Right forelimb (tissue), 1 donor: ENCODE data around the gene HOXB13.
A peak's percentile ranks its signal among the peaks of the same experiment; 100 is the strongest.

ENCODE experiments used
- DNase-seq: peaks from one replicate; pipeline ENCODE4 v3.0.0-alpha.2; 2018

The HOXB13 gene

GRCh38 chr17:48704361-48705248, 23.9 kb downstream of the HOXB13 start:
- no peak for DNase-seq

DNA sequence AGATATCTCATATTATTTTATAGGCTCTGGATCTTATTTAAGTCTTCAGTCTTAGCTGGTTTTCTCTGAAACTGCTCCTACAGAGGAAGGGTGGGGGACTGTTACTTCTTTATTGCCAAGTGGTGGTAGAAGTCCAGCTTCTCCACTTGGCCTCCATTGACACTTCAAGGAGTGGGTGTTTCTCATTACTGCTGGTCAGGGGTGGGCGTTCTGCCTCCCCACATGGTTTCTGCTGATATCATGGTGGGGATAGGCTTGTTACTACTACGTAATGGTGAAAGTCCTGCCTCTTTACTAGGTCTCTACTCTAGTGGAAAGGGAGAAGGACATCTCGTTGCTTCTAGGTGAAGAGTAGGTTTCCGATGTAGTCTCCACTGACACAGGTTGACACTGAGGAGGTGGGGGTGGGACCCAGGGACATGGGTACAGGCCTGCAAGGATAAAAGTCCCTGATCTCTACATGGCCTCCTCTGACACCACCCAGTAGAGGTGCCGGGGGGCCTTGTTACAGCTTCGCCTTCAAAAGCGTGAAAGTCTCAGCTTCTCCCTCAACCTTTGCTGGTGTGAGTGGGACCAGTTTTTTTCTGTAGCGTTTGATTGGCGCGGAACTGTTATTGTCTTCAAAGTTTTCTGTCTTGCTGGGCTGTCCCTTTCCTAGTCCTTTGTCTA, 26.6 kb downstream of the HOXB13 start:
- DNase-seq: no peak

- no peak for DNase-seq
Measured at GRCh38 chr17:48693178-48693577, 35.4 kb downstream of the HOXB13 start.

- no peak for DNase-seq
Measured at GRCh38 chr17:48692049-48692448, 36.5 kb downstream of the HOXB13 start.

- no peak for DNase-seq
Measured at GRCh38 chr17:48690655-48691054, 37.9 kb downstream of the HOXB13 start.

GRCh38 chr17:48681609-48682008, 46.9 kb downstream of the HOXB13 start:
- no peak for DNase-seq

- DNase-seq: no peak
Measured at GRCh38 chr17:48679385-48680096, 49.0 kb downstream of the HOXB13 start.

GRCh38 chr17:48678141-48678971, 50.2 kb downstream of the HOXB13 start:
- DNase-seq: peak; percentile 76

GRCh38 chr17:48676963-48677558, 51.5 kb downstream of the HOXB13 start:
- DNase-seq: no peak
